HEK293 (cell line): ENCODE results near the gene SDHAF1.

Experiments
- CTCF ChIA-PET: fragments of 350-600 bp; formaldehyde crosslinking; extraction: SDS; loops from one replicate; lab custom pipeline; 2021; ENCODE audit warnings: antibody characterized with exemption; lab: Yijun Ruan, JAX
- POLR2A ChIA-PET: fragments of 300-600 bp; formaldehyde crosslinking; extraction: SDS; loops from one replicate; lab custom pipeline; 2020; ENCODE audit warnings: antibody characterized with exemption, inconsistent platforms; lab: Yijun Ruan, JAX
- H3K27ac ChIP-seq: fragments of 200-500 bp; sonication (Bioruptor generic); 2 replicates; pipeline ENCODE4 v1.5.1; 2014; ENCODE audit warnings: low read depth, low read length, control low read depth, inconsistent platforms; ENCODE audit errors: extremely low read depth
- H3K36me3 ChIP-seq, 2 experiments: fragments of 200-500 bp in 1 of 2; sonication (Bioruptor generic) in 1 of 2; 1 replicate in 1 of 2; 2 replicates in 1 of 2; pipeline ENCODE4 v1.5.1; 2014 to 2017; ENCODE audit warnings: inconsistent platforms in 2 of 2, low read length in 2 of 2; ENCODE audit not compliant: control insufficient read depth in 2 of 2, insufficient read depth in 1 of 2
- H3K4me1 ChIP-seq: fragments of 200-500 bp; sonication (Bioruptor generic); 2 replicates; pipeline ENCODE4 v1.5.1; 2014; ENCODE audit warnings: mild to moderate bottlenecking, low read length, inconsistent platforms; ENCODE audit not compliant: control insufficient read depth, insufficient read depth
- H3K4me3 ChIP-seq: 2 replicates; pipeline ENCODE4 v1.5.1; 2011; ENCODE audit warnings: low read depth, mild to moderate bottlenecking, control low read depth, low read length, moderate library complexity
- H3K9me3 ChIP-seq: fragments of 200-500 bp; sonication (Bioruptor generic); 2 replicates; pipeline ENCODE4 v1.5.1; 2014; ENCODE audit warnings: low read depth, low read length, inconsistent platforms; ENCODE audit not compliant: control insufficient read depth, insufficient read depth
- EGR2 ChIP-seq: fragments of 450-650 bp; formaldehyde crosslinking; IDR thresholded peaks from 2 replicates; pipeline ENCODE4 v1.5.1; 2016; ENCODE audit warnings: low read depth, missing biosample characterization, missing genetic modification characterization
- ZBTB17 ChIP-seq: fragments of 450-650 bp; formaldehyde crosslinking; IDR thresholded peaks from 2 replicates; pipeline ENCODE4 v1.5.1; 2016; ENCODE audit warnings: missing biosample characterization, missing genetic modification characterization
- ZFHX2 ChIP-seq: fragments of 450-650 bp; formaldehyde crosslinking; conservative IDR thresholded peaks from 2 replicates; pipeline ENCODE4 v1.5.1; 2016; ENCODE audit warnings: missing biosample characterization, missing genetic modification characterization
- ZIC2 ChIP-seq: fragments of 450-650 bp; formaldehyde crosslinking; IDR thresholded peaks from 2 replicates; pipeline ENCODE4 v1.5.1; 2016; ENCODE audit warnings: missing biosample characterization, missing genetic modification characterization
- ZNF121 ChIP-seq: fragments of 450-650 bp; formaldehyde crosslinking; IDR thresholded peaks from 2 replicates; pipeline ENCODE4 v1.5.1; 2016; ENCODE audit warnings: missing biosample characterization, missing genetic modification characterization
- ZNF140 ChIP-seq: fragments of 450-650 bp; formaldehyde crosslinking; IDR thresholded peaks from 2 replicates; pipeline ENCODE4 v1.5.1; 2016; ENCODE audit warnings: missing biosample characterization, missing genetic modification characterization
- ZNF335 ChIP-seq: fragments of 450-650 bp; formaldehyde crosslinking; conservative IDR thresholded peaks from 2 replicates; pipeline ENCODE4 v1.5.1; 2016; ENCODE audit warnings: missing biosample characterization, missing genetic modification characterization
- ZNF362 ChIP-seq: fragments of 450-650 bp; formaldehyde crosslinking; IDR thresholded peaks from 2 replicates; pipeline ENCODE4 v1.5.1; 2016; ENCODE audit warnings: missing biosample characterization, missing genetic modification characterization
- ZNF366 ChIP-seq: fragments of 450-650 bp; formaldehyde crosslinking; conservative IDR thresholded peaks from 2 replicates; pipeline ENCODE4 v1.5.1; 2016; ENCODE audit warnings: missing biosample characterization, missing genetic modification characterization
- ZNF426 ChIP-seq: fragments of 450-650 bp; formaldehyde crosslinking; IDR thresholded peaks from 2 replicates; pipeline ENCODE4 v1.5.1; 2017; ENCODE audit warnings: missing biosample characterization, missing genetic modification characterization, mild to moderate bottlenecking, inconsistent platforms, moderate library complexity
- ZNF654 ChIP-seq: fragments of 450-650 bp; formaldehyde crosslinking; IDR thresholded peaks from 2 replicates; pipeline ENCODE4 v1.5.1; 2016; ENCODE audit warnings: low read depth, missing biosample characterization, missing genetic modification characterization
- TF ChIP-seq, protein P1 (sequence below): fragments of 450-650 bp; formaldehyde crosslinking; IDR thresholded peaks from 2 replicates; pipeline ENCODE4 v1.5.0; 2017; ENCODE audit warnings: missing biosample characterization, missing genetic modification characterization, borderline replicate concordance
- TF ChIP-seq, protein P2 (sequence below): fragments of 450-650 bp; formaldehyde crosslinking; IDR thresholded peaks from 2 replicates; pipeline ENCODE4; 2016; ENCODE audit warnings: missing biosample characterization, missing genetic modification characterization

SDHAF1 gene

GRCh38 chr19:35990156-35990555 lies 4.8 kb upstream of the SDHAF1 start:
- TF ChIP-seq ZNF140 (tag by site-specific recombination) (no peak), ZFHX2 (peak; percentile 37), EGR2 (peak; percentile 46; the same call in 1 of the 2 replicates)
- POLR2A ChIA-PET: no interaction called here
- CTCF ChIA-PET: interaction anchor here (0.6 to 1.2 kb wide), 5 partner anchors 10 to 1988 kb away, joined by 3 to 4 read pairs (median 3); no protein-coding TSS in a partner anchor
- Histone ChIP-seq H3K36me3 (no peaks in the 10 kb centered on the region), H3K4me1 (peaks cover 8% of the 10 kb centered on the region), H3K27ac (no peak overlapping the region), H3K4me3 (no peak overlapping the region), H3K9me3 (no peaks in the 10 kb centered on the region)

- ChIA-PET POLR2A (interaction anchor here (0.6 to 0.9 kb wide), 2 partner anchors 63 to 329 kb away, joined by 4 to 7 read pairs; no protein-coding TSS in a partner anchor), CTCF (interaction anchor here (0.6 to 1.5 kb wide), 8 partner anchors 10 to 275 kb away, joined by 3 to 5 read pairs (median 3); no protein-coding TSS in a partner anchor)
- Histone ChIP-seq H3K27ac (no peak overlapping the region), H3K9me3 (no peaks in the 10 kb centered on the region), H3K4me1 (peaks cover 13% of the 10 kb centered on the region), H3K4me3 (no peak overlapping the region), H3K36me3 (no peaks in the 10 kb centered on the region)
- TF ChIP-seq ZNF426 (tag by site-specific recombination) (no peak), ZNF362 (tag by site-specific recombination) (peak; percentile 85), ZIC2 (no peak), ZNF366 (tag by site-specific recombination) (peak; percentile 85)
- TF ChIP-seq, protein P1, sequence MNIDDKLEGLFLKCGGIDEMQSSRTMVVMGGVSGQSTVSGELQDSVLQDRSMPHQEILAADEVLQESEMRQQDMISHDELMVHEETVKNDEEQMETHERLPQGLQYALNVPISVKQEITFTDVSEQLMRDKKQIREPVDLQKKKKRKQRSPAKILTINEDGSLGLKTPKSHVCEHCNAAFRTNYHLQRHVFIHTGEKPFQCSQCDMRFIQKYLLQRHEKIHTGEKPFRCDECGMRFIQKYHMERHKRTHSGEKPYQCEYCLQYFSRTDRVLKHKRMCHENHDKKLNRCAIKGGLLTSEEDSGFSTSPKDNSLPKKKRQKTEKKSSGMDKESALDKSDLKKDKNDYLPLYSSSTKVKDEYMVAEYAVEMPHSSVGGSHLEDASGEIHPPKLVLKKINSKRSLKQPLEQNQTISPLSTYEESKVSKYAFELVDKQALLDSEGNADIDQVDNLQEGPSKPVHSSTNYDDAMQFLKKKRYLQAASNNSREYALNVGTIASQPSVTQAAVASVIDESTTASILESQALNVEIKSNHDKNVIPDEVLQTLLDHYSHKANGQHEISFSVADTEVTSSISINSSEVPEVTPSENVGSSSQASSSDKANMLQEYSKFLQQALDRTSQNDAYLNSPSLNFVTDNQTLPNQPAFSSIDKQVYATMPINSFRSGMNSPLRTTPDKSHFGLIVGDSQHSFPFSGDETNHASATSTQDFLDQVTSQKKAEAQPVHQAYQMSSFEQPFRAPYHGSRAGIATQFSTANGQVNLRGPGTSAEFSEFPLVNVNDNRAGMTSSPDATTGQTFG: 0 out of 2 replicates have a peak, but pooled peaks have one; percentile 49
- TF ChIP-seq, protein P2, sequence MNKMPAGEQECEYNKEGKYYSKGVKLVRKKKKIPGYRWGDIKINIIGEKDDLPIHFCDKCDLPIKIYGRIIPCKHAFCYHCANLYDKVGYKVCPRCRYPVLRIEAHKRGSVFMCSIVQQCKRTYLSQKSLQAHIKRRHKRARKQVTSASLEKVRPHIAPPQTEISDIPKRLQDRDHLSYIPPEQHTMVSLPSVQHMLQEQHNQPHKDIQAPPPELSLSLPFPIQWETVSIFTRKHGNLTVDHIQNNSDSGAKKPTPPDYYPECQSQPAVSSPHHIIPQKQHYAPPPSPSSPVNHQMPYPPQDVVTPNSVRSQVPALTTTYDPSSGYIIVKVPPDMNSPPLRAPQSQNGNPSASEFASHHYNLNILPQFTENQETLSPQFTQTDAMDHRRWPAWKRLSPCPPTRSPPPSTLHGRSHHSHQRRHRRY (tag by site-specific recombination): 0 out of 2 replicates have a peak, but pooled peaks have one; percentile 19
Observed at GRCh38 chr19:35990771-35991730, 3.9 kb upstream of the SDHAF1 start.

DNA sequence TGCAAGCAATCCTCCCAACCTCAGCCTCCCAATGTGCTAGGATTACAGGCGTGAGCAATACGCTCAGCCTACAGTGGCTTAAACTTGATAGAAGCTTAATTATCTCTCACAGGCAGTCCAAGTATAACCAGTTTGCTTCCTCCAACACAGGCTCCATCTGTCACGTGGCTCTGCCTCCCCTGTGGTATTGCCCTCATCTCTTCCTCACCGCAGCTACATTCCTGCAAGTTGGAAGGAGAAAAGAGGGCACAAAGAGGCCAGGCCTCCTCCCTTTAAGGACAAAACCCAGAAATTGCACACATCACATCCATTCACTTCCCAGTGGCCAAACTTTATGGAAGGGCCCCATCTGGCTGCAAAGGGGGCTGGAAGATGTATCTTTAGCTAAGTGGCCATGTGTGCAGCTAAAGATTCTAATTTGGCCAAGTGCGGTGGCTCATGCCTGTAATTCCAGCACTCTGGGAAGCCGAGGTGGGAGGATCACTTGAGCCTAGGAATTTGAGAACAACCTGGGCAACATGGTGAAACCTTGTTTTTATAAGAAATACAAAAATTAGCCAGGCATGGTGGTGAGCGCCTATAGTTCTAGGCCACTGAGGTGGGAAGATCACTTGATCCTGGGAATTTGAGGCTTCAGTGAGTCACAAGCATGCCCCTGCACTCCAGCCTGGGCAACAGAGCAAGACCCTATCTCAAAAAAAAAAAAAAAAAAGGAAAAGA lies 3.1 kb upstream of the SDHAF1 start:
- peaks cover 16% of the 10 kb centered on the region for H3K4me1 ChIP-seq
- peaks cover 3 to 6% of the 10 kb centered on the region in 2 experiments for H3K36me3 ChIP-seq
- POLR2A ChIA-PET: interaction anchor here (0.6 to 0.9 kb wide), 2 partner anchors 63 to 330 kb away, joined by 4 to 7 read pairs; no protein-coding TSS in a partner anchor
- peak; percentile 82 for TF ChIP-seq ZNF121 (tag by site-specific recombination)
- peak; percentile 22; the same call in 1 of the 2 replicates for TF ChIP-seq ZNF362 (tag by site-specific recombination)
- TF ChIP-seq ZNF335: peak; percentile 32; the same call in 1 of the 2 replicates
- no peak for TF ChIP-seq ZBTB17 (tag by site-specific recombination)
- no peak for TF ChIP-seq ZNF654 (tag by site-specific recombination)
- H3K9me3 ChIP-seq: no peaks in the 10 kb centered on the region
- H3K27ac ChIP-seq: no peak overlapping the region
- H3K4me3 ChIP-seq: no peak overlapping the region
- CTCF ChIA-PET: interaction anchor here (0.6 to 1.5 kb wide), 6 partner anchors 10 to 276 kb away, joined by 3 to 5 read pairs (median 3); no protein-coding TSS in a partner anchor
